Peyer's patch (tissue), 4 donors: ENCODE data around the gene MTCL1. TPM values are rescaled to one million over a fixed set of nuclear protein-coding genes. Genes with fewer than 3 reads are reported as not detected.

Source experiments
- DNase-seq, 3 donors: peaks; one replicate each; pipeline ENCODE4 v3.0.0-alpha.2; 2017 to 2019
- H3K27ac ChIP-seq, 4 donors: fragments of 200-600 bp; sonication (generic); one replicate each; pipeline ENCODE4 v1.5.1; 2016 to 2019
- H3K27me3 ChIP-seq, 2 donors: fragments of 200-600 bp; sonication (generic); one replicate each; pipeline ENCODE4 v1.5.1; 2019
- H3K36me3 ChIP-seq, 3 donors: fragments of 200-600 bp; sonication (generic); one replicate each; pipeline ENCODE4 v1.5.1; 2016 to 2019
- H3K4me1 ChIP-seq, 4 donors: fragments of 200-600 bp; sonication (generic); one replicate each; pipeline ENCODE4 v1.5.1; 2016 to 2019
- H3K4me3 ChIP-seq, 4 donors: fragments of 200-600 bp; sonication (generic); 1 replicate in 3 of 4; 2 replicates in 1 of 4; pipeline ENCODE4 v1.5.1; 2016 to 2019; ENCODE audit warnings: mild to moderate bottlenecking in 1 of 4
- H3K9me3 ChIP-seq, 4 donors: fragments of 200-600 bp; sonication (generic); one replicate each; pipeline ENCODE4 v1.5.1; 2016 to 2019; ENCODE audit warnings: mild to moderate bottlenecking in 1 of 4
- CTCF ChIP-seq, 6 experiments: fragments of 450-650 bp in 4 of 6; fragments of 200-600 bp in 2 of 6; sonication (generic) in 1 of 6; IDR thresholded peaks; one replicate each; pipeline ENCODE4 v1.5.1; 2017 to 2019; ENCODE audit warnings: antibody characterized with exemption in 6 of 6, mild to moderate bottlenecking in 3 of 6, moderate library complexity in 1 of 6
- POLR2A ChIP-seq, 2 donors: fragments of 450-650 bp; IDR thresholded peaks; one replicate each; pipeline ENCODE4 v1.5.1; 2017; ENCODE audit warnings: antibody characterized with exemption in 2 of 2, mild to moderate bottlenecking in 2 of 2, moderate library complexity in 2 of 2
- total RNA-seq, 4 donors: library from RNA; depleted of rRNA; stranded (reverse); fragments of >200 nt; gene quantifications; one replicate each; pipeline ENCODE4 v1.1.0, GENCODE V29; 2016

Gene MTCL1
- total RNA-seq, 4 donors from 2014 or later: 4.2 to 27.2 (median 6.3) TPM

GRCh38 chr18:8865934-8866333, 160.6 kb downstream of the MTCL1 start:
- TF ChIP-seq POLR2A (IDR thresholded peaks at IDR 0.05) (no peak), CTCF (IDR thresholded peaks at IDR 0.05) (no peak)
- Histone ChIP-seq H3K4me1 (no peaks in the 10 kb centered on the region), H3K4me3 (no peak overlapping the region), H3K27ac (no peak overlapping the region), H3K9me3 (no peaks in the 10 kb centered on the region), H3K36me3 (no peaks in the 10 kb centered on the region), H3K27me3 (no peaks in the 10 kb centered on the region)
- DNase-seq: no peak

DNA sequence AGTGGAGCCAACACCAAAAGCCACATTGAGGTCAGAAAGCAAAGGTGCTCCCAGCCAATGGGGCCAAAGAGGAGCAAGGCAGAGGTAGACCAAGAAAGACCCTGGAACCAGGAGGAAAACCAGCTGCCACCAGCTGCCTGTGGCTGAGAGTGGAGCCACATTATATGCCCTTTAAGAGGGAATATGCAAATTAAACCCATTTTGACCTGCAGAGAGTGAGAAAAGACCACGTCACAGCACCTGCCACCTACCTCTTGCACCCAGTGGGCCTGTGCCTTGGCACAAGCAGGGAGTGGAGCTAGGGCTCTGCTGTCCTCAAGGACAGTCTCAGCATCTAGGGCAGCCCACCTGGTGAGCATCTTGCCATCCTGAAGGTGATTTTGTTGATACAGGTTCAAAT, 161.3 kb downstream of the MTCL1 start:
- DNase-seq: no peak
- no peak overlapping the region for H3K4me3 ChIP-seq
- no peaks in the 10 kb centered on the region for H3K4me1 ChIP-seq
- H3K9me3 ChIP-seq: no peaks in the 10 kb centered on the region
- no peaks in the 10 kb centered on the region for H3K27me3 ChIP-seq
- H3K36me3 ChIP-seq: no peaks in the 10 kb centered on the region
- no peak for TF ChIP-seq POLR2A (IDR thresholded peaks at IDR 0.05)
- no peak for TF ChIP-seq CTCF (IDR thresholded peaks at IDR 0.05)
- no peak overlapping the region for H3K27ac ChIP-seq

GRCh38 chr18:8868276-8868675, 162.9 kb downstream of the MTCL1 start:
- no peaks in the 10 kb centered on the region for H3K27me3 ChIP-seq

GRCh38 chr18:8868779-8869415, 163.5 kb downstream of the MTCL1 start:
- no peaks in the 10 kb centered on the region for H3K36me3 ChIP-seq
- no peak overlapping the region for H3K27ac ChIP-seq
- H3K27me3 ChIP-seq: no peaks in the 10 kb centered on the region
- H3K4me3 ChIP-seq: no peak overlapping the region
- no peak for TF ChIP-seq CTCF (IDR thresholded peaks at IDR 0.05)
- no peak for TF ChIP-seq POLR2A (IDR thresholded peaks at IDR 0.05)
- H3K4me1 ChIP-seq: no peaks in the 10 kb centered on the region
- no peaks in the 10 kb centered on the region for H3K9me3 ChIP-seq
- DNase-seq: no peak

More at GRCh38 chr18:8868276-8868675, 162.9 kb downstream of the MTCL1 start:
- TF ChIP-seq POLR2A (IDR thresholded peaks at IDR 0.05) (no peak), CTCF (IDR thresholded peaks at IDR 0.05) (no peak)
- Histone ChIP-seq H3K4me3 (no peak overlapping the region), H3K27ac (no peak overlapping the region), H3K4me1 (no peaks in the 10 kb centered on the region), H3K9me3 (no peaks in the 10 kb centered on the region), H3K36me3 (no peaks in the 10 kb centered on the region)
- no peak for DNase-seq

GRCh38 chr18:8869696-8870095, 164.3 kb downstream of the MTCL1 start:
- H3K27ac ChIP-seq: no peak overlapping the region
- H3K4me3 ChIP-seq: no peak overlapping the region
- no peaks in the 10 kb centered on the region for H3K27me3 ChIP-seq
- TF ChIP-seq CTCF (IDR thresholded peaks at IDR 0.05) (no peak), POLR2A (IDR thresholded peaks at IDR 0.05) (no peak)
- no peaks in the 10 kb centered on the region for H3K9me3 ChIP-seq
- H3K36me3 ChIP-seq: no peaks in the 10 kb centered on the region
- no peaks in the 10 kb centered on the region for H3K4me1 ChIP-seq
- no peak for DNase-seq

DNA sequence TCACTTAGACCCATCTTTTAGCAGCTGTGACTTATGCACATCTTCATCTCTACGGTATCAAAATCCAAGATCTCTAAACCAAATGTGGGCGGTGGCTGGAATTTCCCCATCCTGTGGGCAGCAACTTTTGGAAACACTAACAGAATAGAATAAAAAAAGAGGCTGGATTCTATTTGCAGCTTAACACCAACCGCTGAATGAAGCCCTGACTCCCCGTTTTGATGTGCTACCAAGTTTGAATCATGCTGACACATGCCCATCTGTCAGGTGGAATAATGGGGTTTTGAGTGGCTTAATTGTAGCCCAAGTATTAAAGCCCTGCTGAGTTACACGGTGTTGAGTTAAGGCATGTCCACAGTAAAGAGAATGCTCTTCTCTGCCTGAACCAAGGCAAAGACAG, 165.2 kb downstream of the MTCL1 start:
- H3K27ac ChIP-seq: no peak overlapping the region
- no peaks in the 10 kb centered on the region for H3K4me1 ChIP-seq
- no peaks in the 10 kb centered on the region for H3K27me3 ChIP-seq
- H3K9me3 ChIP-seq: no peaks in the 10 kb centered on the region
- H3K4me3 ChIP-seq: no peak overlapping the region
- TF ChIP-seq CTCF (IDR thresholded peaks at IDR 0.05) (no peak), POLR2A (IDR thresholded peaks at IDR 0.05) (no peak)
- DNase-seq: no peak
- H3K36me3 ChIP-seq: no peaks in the 10 kb centered on the region
